GM21447 (cell line): ENCODE results near the gene SERGEF.

ENCODE experiments used
- ATAC-seq: cut with Tn5 transposase; IDR thresholded peaks from one replicate; pipeline ENCODE4 v1.9.1; 2021; ENCODE audit not compliant: unreplicated experiment

The SERGEF gene

GRCh38 chr11:17792161-17792560 lies 220.7 kb downstream of the SERGEF start:
- no peak for ATAC-seq

DNA sequence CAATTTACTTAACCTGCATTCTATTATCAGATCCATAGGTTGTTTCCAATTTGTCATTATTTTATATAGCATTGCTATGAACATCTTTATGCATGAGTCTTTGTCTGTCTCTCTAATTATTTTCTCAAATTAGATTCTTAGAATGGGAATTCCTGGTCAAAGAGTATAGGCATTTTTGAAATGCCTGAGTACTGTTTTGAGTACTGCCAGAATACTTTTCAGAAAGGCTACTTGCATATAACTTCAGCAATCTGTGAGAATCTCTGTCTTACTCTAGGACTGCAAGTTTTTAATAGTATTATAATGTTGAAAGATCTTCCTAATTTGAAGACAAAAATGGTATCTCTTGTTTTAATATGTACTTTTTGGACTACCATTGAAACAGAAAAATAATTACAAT lies 221.7 kb downstream of the SERGEF start:
- ATAC-seq, result no peak

DNA sequence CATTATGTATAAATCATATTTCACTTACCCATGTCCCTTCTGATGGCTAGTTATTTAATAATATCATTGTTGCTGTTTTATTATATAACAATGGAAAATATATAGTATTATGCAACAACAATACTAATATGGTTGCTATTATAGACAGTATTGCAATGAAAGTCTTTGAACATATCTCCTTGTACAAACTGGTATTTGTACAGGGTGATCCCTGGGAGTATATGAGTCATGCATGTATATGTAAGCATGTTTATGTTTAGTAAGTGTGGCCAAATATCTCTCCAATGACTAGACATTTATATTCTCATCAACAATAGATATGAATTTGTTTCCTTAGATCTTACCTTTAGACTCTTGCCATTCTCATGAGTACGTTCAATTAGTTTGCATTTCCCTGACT lies 222.4 kb downstream of the SERGEF start:
- ATAC-seq, result no peak

GRCh38 chr11:17788084-17788483 lies 224.8 kb downstream of the SERGEF start:
- ATAC-seq, result no peak

DNA sequence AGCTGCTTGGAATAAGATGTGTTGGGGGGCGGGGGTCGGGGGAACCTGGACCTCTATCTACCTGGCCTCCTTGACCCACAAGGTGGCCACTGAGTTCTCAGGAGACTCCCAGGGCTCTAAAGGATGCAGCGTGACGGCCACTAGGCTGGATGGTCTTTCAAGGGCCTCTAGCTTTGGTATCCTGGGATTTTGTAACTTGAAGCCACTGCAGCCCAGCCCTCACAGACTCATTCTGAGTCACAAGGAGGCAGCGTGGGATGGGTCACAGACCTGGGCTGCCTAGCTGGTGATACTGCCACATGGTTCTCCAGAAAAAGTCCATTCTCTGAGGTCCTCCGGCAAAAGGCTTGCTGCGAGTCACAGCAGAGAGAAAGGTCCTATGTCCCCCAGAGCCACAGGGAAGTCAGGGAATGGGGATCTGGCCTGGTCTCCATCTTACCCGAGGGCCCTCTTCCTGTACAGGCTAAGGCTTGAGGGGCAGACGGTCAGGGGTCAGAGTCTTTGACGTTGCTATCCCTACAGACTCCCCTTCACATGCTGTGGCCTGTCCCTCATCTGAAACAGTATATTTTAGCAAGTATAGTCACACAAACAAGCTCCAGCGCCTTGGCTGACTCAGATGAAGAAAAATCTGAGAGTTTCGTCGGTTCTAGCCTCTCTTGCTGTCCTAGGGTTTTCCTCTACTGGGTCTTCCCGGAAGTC lies 225.9 kb downstream of the SERGEF start:
- ATAC-seq, result no peak

- ATAC-seq, result no peak
Observed at GRCh38 chr11:17783878-17784277, 229.0 kb downstream of the SERGEF start.

DNA sequence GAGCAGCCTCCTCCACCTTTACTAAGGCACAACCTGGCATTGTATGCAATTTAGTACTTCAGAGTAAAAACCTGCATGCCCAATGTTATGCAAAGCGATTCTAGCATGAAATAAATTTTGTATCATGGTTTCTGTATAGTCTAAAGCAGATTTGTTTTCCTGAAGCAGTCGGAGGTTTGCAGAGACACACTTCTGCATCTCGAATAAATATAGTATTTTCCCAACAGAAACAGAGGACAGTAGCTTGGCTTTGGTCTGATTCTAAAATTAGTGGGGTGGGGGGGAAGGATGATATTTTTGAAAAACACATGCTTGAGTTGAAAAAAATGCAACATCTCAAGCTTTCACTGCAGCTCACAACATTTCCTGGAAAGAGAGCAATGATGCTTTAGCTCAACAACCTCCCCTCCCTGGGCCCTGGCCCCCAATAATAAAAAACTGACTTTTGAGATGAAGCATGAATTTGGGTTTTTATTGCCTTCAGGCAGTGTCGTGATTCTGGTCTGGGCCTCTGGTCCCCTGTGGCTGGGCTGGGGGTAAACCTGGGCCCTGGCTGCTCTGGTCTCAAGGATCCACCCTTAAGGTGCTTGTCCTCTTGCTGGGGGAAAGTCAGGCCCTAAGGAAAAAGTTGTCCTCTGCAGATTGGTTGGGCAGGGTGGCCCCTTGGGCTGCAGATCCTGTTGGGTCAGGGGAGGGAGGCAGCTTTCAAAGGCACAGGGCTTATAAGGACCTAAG lies 230.1 kb downstream of the SERGEF start:
- ATAC-seq, result no peak

DNA sequence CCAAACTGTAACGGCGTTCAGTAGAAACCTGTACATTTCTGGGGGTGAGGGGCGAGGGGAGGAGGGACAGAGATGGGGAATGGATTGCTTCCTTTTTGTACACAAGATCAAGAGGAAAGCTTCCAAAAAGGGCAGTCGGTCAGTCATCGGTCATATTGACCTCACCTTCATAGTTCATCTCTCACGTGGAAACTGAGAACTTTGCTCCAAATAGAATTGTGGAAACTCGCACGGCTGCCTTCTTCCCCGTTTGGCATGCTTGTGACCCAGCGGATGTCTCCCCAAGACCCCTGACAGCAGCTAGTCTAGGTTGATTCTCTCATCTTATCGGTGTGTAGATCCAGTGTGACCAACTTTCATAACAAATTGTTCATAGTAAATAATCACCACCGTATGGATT lies 230.7 kb downstream of the SERGEF start:
- no peak for ATAC-seq

GRCh38 chr11:17781626-17782025 lies 231.2 kb downstream of the SERGEF start:
- ATAC-seq, result no peak

DNA sequence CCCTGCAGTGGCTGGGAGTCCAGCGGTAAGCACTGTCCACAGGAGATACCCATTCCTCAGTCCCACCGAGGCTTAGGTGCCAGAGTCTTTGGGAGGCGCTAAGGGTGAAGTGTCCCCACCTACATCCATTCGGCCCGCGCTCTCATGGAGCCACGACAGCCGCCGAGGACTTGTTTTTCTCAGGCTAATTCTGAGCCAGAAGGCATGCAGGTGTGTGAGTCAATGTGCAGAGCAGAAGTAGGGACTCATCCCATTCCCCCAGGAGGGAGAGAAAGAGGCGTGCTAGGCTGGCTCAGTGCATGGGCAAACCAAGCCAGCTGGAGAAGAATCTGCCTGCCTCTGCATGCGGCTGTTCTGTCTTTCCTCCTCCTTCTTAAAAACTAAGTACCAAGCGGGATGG lies 231.6 kb downstream of the SERGEF start:
- no peak for ATAC-seq

DNA sequence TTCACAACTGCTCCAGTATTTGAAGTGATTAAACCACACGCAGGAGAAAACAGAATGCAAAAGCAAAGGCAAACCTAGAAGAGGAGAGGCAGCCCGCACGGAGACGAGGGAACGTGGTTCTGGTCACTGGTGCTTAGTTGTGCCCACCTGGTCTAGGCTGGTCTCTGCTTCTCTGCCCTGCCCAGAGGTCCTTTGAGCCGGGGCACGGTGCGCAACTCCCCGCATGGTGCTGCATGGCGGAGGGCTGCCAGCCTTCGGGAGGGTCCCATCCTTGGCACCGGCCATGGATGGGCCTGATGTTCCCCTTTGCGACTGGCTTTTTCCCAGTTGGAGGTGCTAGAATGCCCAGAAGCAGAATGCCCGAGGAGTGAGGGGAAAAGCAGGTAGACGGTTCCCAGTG lies 232.2 kb downstream of the SERGEF start:
- ATAC-seq, result no peak

DNA sequence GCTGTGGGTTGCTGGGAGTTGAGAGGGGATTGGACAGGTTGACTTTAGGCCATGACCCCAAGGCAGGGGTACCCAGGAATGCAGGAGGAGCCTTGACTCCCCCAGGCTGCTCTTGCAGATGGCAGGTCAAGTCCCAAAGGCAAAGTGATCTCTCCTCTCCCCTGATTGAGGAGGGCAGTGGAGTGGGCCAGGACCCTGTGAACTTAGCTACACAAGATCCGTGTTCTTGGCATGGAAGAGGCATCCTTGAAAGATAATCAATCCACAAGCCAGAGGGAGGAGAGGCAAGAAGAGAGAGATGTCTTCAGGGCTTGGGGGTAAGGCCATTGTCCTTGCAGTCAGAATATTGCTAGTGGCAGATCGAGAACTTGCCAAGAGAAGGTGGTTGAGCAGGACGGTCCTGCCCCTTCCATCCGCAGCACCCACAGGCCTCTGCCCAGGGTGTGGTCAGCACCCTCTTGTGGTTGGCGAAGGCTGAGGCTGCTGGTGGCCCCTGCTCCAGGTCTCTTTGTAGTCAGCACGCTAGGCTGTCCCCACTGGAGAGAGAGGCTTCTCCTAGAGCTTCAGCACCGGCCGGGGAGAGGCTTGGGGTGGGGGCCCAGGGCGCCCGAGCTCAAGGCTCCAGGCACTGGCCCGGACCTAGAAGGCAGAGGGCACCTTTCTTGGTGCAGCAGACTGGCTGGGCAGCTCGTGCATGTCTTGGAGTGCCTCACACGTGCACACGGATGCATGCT lies 232.8 kb downstream of the SERGEF start:
- ATAC-seq, result no peak

DNA sequence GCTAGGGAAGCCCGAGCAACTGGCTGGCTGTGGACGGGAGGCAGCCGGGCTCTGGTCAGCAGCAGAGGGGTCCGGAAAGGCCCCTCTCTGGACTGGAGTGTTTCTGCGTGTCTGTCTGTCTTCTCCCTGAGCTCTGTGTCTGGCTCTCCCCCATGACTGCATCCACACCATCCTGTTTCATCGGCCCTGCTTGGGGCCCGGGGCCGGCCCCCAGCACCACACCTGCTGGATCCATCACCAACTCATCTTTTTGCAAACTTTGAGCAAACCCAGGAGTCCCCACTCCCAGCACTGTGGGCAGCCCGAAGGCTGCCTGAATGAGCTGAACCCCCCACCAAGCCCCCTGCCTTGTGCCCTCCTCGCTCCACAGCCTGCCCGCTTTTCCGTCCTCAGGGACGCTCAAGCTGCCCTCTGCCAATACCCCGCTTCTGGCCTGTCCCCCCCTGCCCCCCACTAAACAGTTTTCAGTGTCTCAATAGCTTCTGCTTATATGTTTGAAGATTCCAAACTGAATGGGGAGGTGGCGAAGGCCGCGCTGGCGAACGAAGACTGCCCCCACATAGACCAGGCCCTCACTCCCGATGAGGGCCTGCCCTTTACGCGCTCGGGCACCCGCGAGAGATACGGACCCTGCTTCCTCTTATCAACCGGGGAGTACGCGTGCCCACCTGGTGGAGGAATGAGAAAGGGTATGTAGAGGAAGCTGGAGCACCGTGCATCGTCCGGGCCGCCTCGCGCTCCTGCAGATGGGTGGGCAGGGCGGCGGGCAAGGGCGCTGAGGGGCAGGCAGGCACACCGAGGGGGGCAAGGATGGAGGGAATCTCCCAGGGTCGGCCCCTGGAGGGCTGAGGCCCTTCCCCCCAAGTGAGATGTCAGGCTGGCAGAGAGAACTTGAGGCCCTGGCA lies 233.6 kb downstream of the SERGEF start:
- no peak for ATAC-seq

DNA sequence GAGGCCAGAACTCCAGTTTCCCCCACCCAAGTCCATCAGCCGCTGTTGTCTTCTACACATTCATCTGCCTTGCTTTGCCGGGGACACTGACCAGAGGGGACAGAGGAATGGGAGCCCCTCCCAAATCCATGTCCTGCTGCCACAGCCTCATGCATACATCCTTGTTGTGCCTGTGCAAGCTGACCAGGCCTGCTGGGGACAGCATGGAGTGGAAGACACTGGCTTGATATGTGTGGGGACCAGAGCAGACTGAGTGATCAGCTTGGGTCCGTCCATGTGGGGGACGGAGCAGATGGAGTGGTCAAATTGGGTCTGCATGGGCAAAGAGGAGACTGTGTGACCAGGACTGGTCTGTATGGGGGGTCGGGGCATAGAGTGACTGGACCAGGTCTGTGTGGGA lies 234.5 kb downstream of the SERGEF start:
- no peak for ATAC-seq

DNA sequence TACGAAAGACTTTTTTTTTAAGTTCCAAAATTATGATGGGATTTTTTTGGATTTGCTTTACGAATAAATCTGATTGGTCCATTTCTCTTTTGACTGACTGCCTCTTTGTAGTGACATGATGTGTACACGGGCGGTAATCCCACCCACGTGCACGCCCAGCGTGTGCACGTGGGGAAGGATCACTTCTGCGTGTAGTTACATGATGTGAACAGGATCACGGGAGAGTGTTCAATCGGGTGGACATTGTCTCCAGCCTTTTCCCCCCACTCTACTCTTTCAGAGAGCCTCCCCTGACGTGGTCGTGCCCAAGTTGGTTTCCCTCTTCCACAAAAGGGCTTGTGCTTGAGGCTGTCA lies 235.1 kb downstream of the SERGEF start:
- no peak for ATAC-seq

GRCh38 chr11:17777086-17777737 lies 235.6 kb downstream of the SERGEF start:
- no peak for ATAC-seq

GRCh38 chr11:17776212-17776875 lies 236.5 kb downstream of the SERGEF start:
- ATAC-seq, result no peak

DNA sequence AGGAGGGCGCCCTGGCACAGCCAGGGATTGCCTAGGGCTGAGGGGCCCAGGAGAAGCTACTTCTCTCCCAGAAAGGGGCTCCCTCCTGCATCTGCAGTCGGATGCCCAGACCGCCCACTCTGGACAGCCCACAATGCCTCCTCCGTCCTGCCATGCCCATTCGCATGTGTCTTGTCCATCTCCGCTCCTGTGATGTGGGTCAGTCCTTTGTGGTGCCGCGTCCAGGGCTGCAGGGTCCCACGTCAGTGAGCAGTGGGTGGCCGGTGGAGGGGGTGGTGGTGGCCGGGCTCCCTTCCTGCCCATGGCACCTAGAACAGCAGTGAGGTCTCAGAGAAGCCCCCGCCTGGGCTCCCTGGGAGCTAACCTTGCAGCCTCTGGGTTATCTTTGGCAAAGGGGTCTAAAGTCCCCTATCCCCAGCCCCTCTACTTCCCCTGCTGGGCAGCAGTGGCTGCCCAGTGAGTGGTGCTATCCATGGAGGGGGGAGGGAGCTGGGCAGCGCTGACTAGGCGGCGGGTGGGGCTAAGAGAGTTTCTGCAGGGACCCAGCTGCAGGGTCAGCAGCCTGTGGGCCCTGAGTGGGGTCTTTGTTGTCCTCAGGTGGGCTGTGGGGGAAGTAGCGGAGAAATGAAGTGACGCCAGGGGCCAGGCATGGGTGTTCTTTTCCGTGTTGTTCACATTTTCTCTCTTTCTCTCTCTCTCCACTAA lies 237.2 kb downstream of the SERGEF start:
- no peak for ATAC-seq

DNA sequence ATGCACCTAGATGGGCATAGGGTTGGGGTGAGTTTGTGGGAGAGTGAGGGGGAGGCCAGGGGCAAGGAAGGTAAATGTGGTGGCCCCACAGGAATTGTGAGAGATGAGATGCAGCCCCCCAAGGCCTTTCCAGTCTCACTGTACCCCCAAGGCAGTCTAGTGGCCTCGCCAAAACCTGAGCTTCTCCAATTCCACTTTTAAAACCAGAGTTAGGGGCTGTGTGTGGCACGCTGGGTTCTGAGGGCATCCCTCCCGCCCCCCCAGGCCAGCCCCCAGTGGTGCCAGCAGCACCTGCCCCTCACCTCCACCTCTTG lies 237.9 kb downstream of the SERGEF start:
- no peak for ATAC-seq
